Bronchial epithelial cell (primary cell): ENCODE measurements around the gene SYTL1. TPM values are rescaled to one million over a fixed set of nuclear protein-coding genes. Genes with fewer than 3 reads are reported as not detected.

ENCODE experiments used
- DNase-seq: peaks from one replicate; pipeline ENCODE4 v3.0.0-alpha.2; 2010; ENCODE audit warnings: low read depth
- FAIRE-seq: peaks from 2 replicates; lab custom pipeline; 2011; peaks lifted over from hg19 to GRCh38; lab: Jason Lieb, UNC
- H3K27me3 ChIP-seq: 2 replicates; pipeline ENCODE4 v1.5.1; 2011; ENCODE audit warnings: low read length; ENCODE audit not compliant: control insufficient read depth, insufficient read depth
- H3K36me3 ChIP-seq: 2 replicates; pipeline ENCODE4 v1.5.1; 2011; ENCODE audit warnings: low read length; ENCODE audit not compliant: control insufficient read depth, insufficient read depth
- H3K4me3 ChIP-seq: 2 replicates; pipeline ENCODE4 v1.5.1; 2011; ENCODE audit warnings: mild to moderate bottlenecking, low read depth, low read length, control low read depth
- total RNA-seq: library from RNA; depleted of rRNA; stranded (reverse); fragments of >200 nt; gene quantifications from 2 replicates; pipeline ENCODE4 v1.2.1, GENCODE V29; 2014
- TF ChIP-seq, protein P1 (sequence below): IDR thresholded peaks from 2 replicates; pipeline ENCODE4 v1.5.1; 2011; ENCODE audit warnings: mild to moderate bottlenecking, moderate library complexity, low read length, control low read depth, inconsistent platforms; ENCODE audit not compliant: insufficient read depth, severe bottlenecking

Gene SYTL1, protein sequence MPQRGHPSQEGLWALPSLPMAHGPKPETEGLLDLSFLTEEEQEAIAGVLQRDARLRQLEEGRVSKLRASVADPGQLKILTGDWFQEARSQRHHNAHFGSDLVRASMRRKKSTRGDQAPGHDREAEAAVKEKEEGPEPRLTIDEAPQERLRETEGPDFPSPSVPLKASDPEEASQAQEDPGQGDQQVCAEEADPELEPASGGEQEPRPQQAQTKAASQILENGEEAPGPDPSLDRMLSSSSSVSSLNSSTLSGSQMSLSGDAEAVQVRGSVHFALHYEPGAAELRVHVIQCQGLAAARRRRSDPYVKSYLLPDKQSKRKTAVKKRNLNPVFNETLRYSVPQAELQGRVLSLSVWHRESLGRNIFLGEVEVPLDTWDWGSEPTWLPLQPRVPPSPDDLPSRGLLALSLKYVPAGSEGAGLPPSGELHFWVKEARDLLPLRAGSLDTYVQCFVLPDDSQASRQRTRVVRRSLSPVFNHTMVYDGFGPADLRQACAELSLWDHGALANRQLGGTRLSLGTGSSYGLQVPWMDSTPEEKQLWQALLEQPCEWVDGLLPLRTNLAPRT
- 31.9 and 86.3 TPM in 2 replicates for total RNA-seq

DNA sequence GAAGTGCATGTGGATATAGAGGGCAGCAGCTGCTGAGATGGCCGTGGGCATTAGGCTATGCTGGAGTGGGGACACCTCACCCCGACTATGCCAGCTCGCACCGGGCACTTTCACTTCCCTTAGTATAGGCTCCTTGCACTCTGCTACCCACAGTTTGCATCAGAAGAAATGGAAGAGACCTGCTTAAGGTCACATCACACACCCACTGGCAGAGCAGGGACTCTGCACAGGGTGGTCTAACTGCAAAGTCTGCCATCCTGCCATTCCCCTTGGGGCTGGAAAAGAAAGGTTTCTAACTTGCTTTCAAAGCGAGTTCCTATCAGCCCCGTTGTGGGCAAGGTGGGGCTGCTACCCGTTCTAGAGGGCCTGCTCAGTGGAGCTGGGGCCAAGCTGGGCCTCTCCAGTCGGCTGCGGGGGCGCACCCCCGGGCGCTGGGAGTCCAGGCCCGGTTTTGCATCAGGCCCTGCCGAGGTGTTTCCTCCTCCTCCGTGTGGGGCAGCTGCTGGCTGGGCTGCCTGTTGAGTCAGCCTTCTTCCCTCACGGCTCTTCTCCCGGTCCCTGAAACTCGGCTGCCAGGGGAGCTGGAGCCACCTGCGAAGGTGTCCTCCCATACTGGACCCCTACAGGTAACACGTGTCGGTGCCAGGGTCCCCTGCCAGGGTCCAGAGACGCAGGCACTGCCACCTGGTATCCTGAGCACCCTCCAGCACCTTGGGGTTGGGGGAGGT, at the start of gene SYTL1:
SYTL1 (plus strand) TSS at position 498 of the 728 bp plus-strand sequence. CDS start 3,313 bp downstream, outside the sequence.
- DNase-seq: peak; percentile 75
- H3K27me3 ChIP-seq: no peaks in the 10 kb centered on the region

DNA sequence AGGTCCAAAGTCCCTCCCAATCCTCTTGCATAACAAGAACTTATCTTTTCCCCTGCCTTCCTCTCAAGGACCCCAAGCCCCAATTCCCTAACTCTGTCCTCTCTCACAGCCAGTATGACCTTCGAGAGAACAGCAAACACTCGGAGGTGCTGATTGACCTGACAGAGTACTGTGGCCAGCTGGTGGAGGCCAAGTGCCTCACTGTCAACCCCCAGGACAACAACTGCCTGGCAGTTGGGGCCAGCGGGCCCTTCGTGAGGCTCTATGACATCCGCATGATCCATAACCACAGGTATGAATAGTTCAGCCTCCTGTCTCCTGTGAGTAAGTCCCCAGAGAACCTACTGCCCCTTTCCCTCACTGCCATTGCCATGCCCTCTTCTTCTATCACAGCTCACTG, 49.7 kb upstream of the SYTL1 start:
- peak; percentile 37 for DNase-seq
- Histone ChIP-seq H3K36me3 (peaks cover 8% of the 10 kb centered on the region), H3K27me3 (no peaks in the 10 kb centered on the region), H3K4me3 (no peak overlapping the region)
- TF ChIP-seq, protein P1, sequence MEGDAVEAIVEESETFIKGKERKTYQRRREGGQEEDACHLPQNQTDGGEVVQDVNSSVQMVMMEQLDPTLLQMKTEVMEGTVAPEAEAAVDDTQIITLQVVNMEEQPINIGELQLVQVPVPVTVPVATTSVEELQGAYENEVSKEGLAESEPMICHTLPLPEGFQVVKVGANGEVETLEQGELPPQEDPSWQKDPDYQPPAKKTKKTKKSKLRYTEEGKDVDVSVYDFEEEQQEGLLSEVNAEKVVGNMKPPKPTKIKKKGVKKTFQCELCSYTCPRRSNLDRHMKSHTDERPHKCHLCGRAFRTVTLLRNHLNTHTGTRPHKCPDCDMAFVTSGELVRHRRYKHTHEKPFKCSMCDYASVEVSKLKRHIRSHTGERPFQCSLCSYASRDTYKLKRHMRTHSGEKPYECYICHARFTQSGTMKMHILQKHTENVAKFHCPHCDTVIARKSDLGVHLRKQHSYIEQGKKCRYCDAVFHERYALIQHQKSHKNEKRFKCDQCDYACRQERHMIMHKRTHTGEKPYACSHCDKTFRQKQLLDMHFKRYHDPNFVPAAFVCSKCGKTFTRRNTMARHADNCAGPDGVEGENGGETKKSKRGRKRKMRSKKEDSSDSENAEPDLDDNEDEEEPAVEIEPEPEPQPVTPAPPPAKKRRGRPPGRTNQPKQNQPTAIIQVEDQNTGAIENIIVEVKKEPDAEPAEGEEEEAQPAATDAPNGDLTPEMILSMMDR: no peak
- peak; percentile 66 for FAIRE-seq

More for the DNA sequence above, at the start of gene SYTL1:
- TF ChIP-seq, protein P1: no peak
- FAIRE-seq: no peak
- Histone ChIP-seq H3K36me3 (peaks cover 15% of the 10 kb centered on the region), H3K4me3 (peak within 1 kb of the TSS; percentile 69)

DNA sequence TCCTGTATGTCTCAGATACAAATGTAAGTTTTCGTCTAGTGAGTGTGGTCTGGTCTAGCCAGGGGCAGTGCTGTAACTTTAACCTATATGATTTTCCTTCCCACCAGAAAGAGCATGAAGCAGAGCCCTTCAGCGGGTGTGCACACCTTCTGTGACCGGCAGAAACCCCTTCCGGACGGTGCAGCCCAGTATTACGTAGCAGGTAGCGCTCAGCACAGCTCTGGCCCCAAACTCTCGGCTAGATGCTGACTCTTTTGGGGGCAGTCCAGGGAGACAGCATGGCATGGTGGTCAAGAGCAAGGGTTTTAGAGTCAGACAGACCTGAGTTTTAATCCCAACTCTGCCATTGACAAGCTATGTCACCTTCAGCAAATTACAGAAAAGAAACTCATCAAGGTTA, 47.9 kb upstream of the SYTL1 start:
- H3K36me3 ChIP-seq: peaks cover 8% of the 10 kb centered on the region
- no peak overlapping the region for H3K4me3 ChIP-seq
- TF ChIP-seq, protein P1: no peak
- no peaks in the 10 kb centered on the region for H3K27me3 ChIP-seq
- no peak for FAIRE-seq
- DNase-seq: no peak

DNA sequence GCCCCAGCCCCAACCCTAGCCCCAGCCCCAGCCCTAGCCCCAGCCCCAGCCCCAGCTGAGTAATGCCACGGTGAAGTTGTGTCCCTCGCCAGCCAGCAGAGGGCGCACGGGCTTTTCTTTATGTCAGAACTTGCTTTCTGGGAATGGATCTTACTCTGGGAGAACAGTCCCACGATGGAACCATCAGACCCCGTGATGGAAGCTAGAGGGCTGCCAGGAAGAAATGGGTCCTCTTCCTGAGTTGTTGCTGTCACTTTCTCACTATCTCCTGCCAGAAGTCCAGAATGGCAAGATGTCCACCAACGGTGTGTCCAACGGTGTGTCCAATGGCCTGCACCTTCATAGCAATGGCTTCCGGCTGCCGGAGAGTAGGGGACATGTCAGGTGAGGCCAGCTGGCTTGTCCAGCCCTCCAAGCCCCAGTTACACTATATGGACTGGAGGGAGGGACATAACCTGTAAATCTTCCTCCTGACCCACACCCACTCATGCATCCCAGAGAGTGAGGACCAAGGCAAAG, 45.0 kb upstream of the SYTL1 start:
- no peak overlapping the region for H3K4me3 ChIP-seq
- H3K36me3 ChIP-seq: peaks cover 6% of the 10 kb centered on the region
- no peak for FAIRE-seq
- DNase-seq: no peak
- TF ChIP-seq, protein P1: peak; percentile 83
- H3K27me3 ChIP-seq: no peaks in the 10 kb centered on the region

DNA sequence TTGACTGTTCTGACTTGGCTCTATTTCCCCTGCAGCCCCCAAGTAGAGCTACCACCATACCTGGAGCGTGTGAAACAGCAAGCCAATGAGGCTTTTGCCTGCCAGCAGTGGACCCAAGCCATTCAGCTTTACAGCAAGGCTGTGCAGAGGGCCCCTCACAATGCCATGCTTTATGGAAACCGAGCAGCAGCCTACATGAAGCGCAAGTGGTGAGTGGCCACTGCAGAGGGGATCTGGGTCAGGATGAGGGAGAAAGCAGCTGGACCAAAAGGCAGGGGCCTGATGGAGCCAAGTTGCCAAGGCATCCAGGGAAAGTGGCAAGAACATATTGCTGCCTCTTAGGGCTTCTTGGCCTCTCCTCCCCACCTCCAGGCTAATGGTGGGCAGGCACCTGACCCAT, 43.9 kb upstream of the SYTL1 start:
- H3K36me3 ChIP-seq: peaks cover 5% of the 10 kb centered on the region
- no peak for FAIRE-seq
- TF ChIP-seq, protein P1: no peak
- no peak for DNase-seq
- no peak overlapping the region for H3K4me3 ChIP-seq
- H3K27me3 ChIP-seq: no peaks in the 10 kb centered on the region
